Superior temporal gyrus (tissue), 1 donor: Measurements from ENCODE around the gene CHGA.

ENCODE experiments used
- DNase-seq: peaks from one replicate; pipeline ENCODE4 v3.0.0-alpha.2; 2016; ENCODE audit errors: extremely low spot score

Gene CHGA

DNA sequence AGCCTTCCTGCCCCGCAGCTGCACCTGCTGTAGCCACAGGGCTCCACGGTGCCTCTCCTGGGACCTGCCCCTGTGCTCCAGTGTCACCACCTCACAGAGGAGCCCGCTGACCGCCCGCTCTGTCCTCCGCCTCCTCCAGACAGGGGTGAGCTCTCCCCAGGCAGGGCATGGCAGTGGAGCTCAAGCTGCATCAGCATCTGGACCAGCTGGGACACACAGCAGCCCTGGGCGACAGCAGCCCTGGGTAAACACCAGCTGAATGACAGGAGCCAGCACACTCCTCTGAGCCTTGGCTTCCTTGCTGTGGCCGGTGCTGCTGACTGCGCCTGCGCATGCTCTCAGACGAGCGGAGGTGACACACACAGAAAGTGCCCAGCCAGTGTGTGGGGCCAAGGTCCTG, 22.0 kb downstream of the CHGA start:
- DNase-seq, result no peak

DNA sequence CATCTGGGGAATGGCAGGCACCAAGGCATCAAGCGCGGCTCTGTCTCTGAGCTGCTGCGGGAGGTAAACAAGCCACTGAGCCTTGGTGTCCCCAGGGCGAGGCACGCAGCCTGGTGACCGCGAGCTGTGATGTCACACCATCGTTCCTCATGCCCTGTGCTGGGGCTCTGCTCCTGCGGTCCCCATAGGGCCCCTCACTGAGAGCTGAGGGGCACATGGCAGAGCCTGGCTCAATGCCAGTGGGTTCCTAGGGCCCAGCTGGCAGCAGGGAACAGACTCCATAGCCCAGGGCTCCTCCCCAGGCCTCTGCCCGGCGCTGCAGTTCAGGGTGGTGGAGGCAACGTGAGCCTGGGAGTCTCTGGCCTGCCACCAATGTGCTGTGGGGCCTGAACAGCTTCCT, 22.6 kb downstream of the CHGA start:
- DNase-seq, result no peak

DNA sequence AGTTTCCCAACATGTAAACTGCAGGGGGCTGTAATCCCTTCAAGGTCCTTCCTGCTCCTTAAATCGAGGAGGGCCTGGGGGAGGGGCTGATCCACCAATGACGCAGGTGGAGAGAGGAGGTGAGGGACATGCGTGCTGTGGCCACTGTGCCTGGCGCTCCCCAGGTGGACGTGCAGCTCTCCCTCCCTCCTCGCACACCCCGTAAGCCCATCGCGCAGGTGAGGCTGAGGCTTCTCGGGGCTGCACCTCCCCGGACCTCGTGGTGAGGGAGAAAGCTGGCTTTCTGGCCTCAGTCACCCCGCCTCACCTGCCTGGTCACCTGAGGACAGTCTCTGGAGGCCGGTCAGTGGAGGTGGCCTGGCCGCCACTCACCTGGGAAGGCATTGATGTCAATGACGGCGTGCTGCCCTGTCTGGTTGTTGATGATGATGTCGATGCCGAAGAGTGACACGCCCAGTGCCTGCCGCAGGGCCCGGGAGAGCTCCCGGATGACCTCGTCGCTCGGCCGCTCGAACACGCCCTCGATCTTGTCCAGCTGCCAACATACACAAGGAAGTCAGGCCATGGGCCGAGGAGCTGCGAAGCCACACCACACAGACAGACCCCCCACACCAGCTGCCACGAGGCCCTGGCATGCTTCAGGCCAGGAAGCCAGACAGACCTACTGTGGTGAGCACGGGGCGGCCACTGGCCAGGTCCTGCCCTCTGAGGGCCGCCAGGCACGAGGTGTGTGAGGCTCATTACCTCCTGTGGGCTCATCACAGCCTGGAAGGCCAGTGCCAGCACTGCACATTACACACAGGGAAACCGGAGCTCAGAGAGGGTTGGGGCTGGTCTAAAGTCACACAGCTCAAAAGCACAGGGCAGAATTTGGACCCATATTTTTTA, 23.3 kb downstream of the CHGA start:
- DNase-seq, result no peak

DNA sequence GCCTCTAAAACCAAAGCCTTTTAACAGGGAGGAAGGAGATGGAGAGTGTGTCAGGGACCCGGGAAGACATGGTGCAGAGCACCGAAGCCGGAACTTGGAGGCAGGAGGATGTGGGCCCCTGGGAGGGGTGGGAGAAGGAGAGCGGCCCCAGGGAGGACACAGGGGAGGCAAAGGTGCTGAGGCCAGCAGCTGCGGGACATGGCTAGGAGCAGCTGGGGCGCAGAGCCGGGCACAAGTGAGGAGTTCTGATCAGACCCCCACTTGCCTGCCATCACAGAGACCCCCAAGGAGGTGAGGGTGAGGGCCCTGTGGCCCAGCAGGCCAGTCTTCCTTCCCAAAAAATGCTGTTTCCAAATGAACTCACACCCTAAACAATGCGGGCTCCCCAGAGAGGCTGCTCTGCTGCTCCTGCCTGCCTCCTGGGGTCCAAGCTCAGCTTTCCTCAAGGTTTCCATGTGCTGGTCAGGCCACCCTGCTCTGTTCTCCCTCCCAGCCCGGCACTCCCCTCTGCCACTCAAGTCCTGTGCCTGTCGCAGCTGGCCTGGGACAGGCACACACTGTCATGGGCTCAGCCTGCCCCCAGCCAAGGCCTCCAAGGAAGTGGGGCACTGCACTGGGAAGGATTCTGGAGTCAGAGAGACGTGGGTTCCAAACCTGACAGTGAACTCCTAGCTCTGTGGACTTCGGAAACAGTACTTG, 24.0 kb downstream of the CHGA start:
- no peak for DNase-seq

GRCh38 chr14:92948647-92949046, 25.7 kb downstream of the CHGA start:
- no peak for DNase-seq

DNA sequence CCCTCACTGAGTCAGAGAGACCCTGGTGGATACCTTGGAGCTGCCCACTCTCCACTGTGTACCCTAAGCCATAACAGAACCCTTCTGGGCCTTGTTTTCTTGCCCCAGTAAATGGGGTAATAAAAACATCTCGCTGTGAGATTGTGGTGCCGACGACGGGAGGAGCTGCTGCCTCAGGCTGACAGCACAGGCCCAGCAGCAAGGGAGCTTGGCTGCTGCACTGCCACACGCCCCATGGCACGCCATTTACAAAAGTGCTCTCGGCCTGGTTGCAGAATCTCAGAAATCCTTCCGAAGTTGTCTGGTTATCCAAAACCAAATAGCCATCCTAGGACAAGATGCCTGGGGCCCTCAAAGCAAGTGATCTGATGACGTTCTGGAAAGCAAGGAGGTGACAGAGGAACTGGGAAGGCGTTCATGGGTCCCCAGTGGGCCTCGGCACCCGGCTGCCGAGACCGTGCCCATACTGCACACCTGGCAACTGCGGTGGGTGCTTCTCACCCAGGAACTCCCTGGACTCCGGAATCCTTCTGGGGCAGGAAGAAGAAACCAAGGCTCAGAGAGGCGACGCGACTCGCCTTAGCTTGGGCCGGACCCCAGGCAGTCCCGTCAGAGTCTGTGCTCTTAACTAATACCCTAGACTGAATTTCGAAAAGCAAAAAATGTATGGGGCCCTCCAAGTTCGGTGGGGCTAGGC, 26.7 kb downstream of the CHGA start:
- DNase-seq, result no peak

GRCh38 chr14:92950193-92950540, 27.2 kb downstream of the CHGA start:
- DNase-seq, result no peak

DNA sequence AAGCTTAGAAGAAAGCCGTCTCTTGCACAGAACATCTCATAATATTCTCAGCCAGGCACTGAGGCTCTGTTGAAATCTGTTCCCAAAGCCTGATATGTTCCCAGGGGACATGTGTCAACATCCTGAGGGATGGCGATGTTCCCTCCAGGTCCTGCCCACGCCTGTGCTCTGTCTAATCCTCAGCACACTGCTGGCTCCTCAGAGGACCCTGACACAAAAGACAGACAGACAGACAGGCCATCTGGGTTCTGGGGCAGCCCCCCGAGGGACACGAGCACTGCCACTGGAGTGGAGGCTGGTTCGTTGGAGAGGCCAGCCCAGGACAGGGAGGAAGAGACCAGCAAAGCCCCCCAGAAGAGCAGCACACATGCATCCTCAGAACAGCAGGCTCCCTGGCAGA, 27.8 kb downstream of the CHGA start:
- no peak for DNase-seq

- DNase-seq, result no peak
Measured at GRCh38 chr14:92951261-92951660, 28.3 kb downstream of the CHGA start.

- peak; percentile 94 for DNase-seq
Measured at GRCh38 chr14:92951912-92952471, 29.0 kb downstream of the CHGA start.

- peak; percentile 62 for DNase-seq
Measured at GRCh38 chr14:92952481-92953298, 29.7 kb downstream of the CHGA start.

DNA sequence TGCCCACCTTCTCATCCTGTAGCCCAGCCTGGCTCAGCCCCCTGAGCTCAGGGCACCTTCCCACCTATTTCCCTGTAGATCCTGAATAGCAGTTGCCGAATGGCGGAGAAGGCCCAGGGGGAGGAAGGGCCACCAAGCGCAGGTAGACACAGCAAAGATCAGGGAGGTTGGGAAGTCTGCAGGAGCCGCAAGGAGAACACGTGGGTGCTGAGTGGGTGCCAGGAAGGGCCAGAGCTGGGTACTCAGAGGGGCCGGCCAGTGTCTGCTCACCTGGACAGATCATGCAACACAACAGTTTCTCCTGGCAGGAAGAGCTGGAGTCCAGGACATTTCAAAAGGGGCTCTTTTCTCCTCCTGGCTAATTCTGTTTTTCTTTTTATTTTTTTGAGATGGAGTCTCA, 30.6 kb downstream of the CHGA start:
- no peak for DNase-seq

- peak; percentile 39 for DNase-seq
Measured at GRCh38 chr14:92954933-92955332, 32.0 kb downstream of the CHGA start.

- DNase-seq, result no peak
Measured at GRCh38 chr14:92955381-92955780, 32.4 kb downstream of the CHGA start.

- DNase-seq, result no peak
Measured at GRCh38 chr14:92956961-92957360, 34.0 kb downstream of the CHGA start.

- peak; percentile 92 for DNase-seq
Measured at GRCh38 chr14:92958373-92959188, 35.6 kb downstream of the CHGA start.

DNA sequence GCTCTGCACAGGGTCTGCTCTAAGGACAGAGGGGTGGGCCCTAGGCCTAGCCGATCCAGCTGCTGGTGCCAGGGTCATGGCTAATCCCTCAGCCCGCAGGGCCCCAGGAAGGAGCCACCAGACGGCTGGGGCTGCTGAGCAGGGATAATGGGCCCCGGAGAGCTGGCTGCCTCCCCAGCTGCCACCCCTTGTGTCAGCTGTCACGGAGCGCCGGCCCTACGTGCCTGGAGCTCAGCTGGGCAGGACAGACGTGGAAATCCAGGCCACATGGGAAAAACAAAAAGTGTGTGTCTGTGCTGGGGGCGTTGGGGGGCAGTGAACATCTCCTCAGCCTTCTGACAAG, 36.2 kb downstream of the CHGA start:
- DNase-seq, result peak; percentile 75

DNA sequence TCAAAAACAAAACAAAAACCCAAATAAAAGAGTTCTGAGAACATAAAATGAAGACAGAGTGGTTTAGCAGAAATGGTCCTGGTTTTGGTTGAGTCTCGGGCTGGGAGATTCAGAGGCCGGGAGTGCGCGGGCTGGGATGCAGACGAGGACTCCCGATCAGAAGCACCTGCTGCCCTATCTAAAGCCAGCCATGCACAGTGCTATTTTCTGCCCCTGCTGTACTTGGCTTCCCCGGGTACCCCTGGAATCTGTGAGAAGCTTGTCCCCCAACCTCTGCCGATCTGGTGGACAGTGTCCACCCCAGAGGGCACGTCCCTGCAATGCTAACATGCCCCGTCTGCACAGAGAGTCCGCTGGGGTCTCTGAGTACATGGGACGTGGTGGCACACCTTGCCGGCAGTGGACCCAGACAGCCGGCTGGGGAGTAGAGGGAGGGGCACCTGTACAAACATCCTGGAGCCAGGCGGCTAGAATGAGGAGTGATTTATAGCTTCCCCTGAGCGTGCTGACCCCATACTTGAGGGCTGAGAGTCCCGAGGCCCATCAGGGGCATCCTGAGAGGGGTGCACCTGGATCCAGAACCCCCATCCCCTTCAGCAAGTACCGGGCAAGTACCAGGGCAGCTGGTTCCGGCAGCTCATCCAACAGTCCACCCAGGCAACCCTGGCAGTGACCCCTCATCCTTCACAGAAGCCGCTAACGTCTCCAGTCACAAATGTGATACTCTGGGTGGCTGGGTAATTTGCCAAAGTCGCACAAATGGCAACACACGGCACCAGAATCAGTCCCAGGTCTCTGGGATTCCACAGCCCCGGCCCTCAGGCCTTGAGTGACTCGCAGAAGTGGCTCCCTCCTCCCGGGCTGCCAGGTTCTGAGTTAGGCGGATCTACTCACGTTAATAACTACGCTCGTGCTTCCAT, 37.1 kb downstream of the CHGA start:
- DNase-seq, result no peak

GRCh38 chr14:92960706-92961566, 38.0 kb downstream of the CHGA start:
- DNase-seq, result no peak
